H1 (cell line): Measurements from ENCODE around the gene TRPV6. TPM values are rescaled to one million over a fixed set of nuclear protein-coding genes. Genes with fewer than 3 reads are reported as not detected.
A peak's percentile ranks its signal among the peaks of the same experiment; 100 is the strongest.

Source experiments
- CEBPB ChIP-seq: IDR thresholded peaks from 2 replicates; pipeline ENCODE4 v1.6.1; 2012; ENCODE audit warnings: low read depth, low read length
- HDAC6 ChIP-seq: IDR thresholded peaks from one replicate; pipeline ENCODE4 v1.7.1; 2012; ENCODE audit warnings: low read depth, mild to moderate bottlenecking, inconsistent platforms, low read length, moderate library complexity
- POLR2AphosphoS5 ChIP-seq: IDR thresholded peaks from 2 replicates; pipeline ENCODE4 v1.6.1; 2011; ENCODE audit warnings: low read depth, low read length
- SIX5 ChIP-seq: IDR thresholded peaks from 2 replicates; pipeline ENCODE4 v1.6.1; 2011; ENCODE audit warnings: mild to moderate bottlenecking, low read depth, low read length
- polyA plus RNA-seq, 7 experiments: library from polyadenylated mRNA; depleted of rRNA in 3 of 7; stranded (reverse) in 5 of 7; unstranded in 2 of 7; fragments of >200 nt in 5 of 7; fragments of 200-250 nt in 2 of 7; gene quantifications; 1 replicate in 5 of 7; 2 replicates in 1 of 7; 4 replicates in 1 of 7; pipeline versions ENCODE4 v1.2.1 to v1.2.3, GENCODE V29; 2011 to 2013; ENCODE audit warnings: missing spikeins in 2 of 7, mixed read lengths in 2 of 7
- total RNA-seq: library from RNA; stranded (reverse); fragmentation: NEBNext Ultra II Directional; extraction: Animal tissue kit (Norgen Biotek cat#: 25700); gene quantifications from 2 replicates; pipeline ENCODE4 v1.2.1, GENCODE V29; 2021
- TF ChIP-seq, protein P1 (sequence below): fragments of 300-600 bp; sonication (generic); IDR thresholded peaks from 2 replicates; pipeline ENCODE4 v1.7.1; 2012; ENCODE audit warnings: low read length, moderate library complexity, mild to moderate bottlenecking, inconsistent platforms; ENCODE audit not compliant: insufficient replicate concordance
- TF ChIP-seq, protein P2 (sequence below): IDR thresholded peaks from 2 replicates; pipeline ENCODE4 v1.6.1; 2011; ENCODE audit warnings: low read depth, mild to moderate bottlenecking, low read length; ENCODE audit not compliant: insufficient read depth
- TF ChIP-seq, protein P3 (sequence below), 3 experiments: IDR thresholded peaks; 1 replicate in 2 of 3; 2 replicates in 1 of 3; pipeline versions ENCODE4 v1.5.1 to v1.6.1; 2011; ENCODE audit warnings: low read length in 3 of 3, mild to moderate bottlenecking in 3 of 3, inconsistent platforms in 2 of 3, low read depth in 1 of 3, moderate library complexity in 1 of 3; ENCODE audit not compliant: insufficient read depth in 1 of 3; ENCODE audit errors: control extremely low read depth in 1 of 3

TRPV6 gene
- total and polyA plus RNA-seq, 2 of the 8 experiments (the other 6 are each of a cell fraction or from before 2014, with no cell fraction given): 0.52 to 1.1 TPM

DNA sequence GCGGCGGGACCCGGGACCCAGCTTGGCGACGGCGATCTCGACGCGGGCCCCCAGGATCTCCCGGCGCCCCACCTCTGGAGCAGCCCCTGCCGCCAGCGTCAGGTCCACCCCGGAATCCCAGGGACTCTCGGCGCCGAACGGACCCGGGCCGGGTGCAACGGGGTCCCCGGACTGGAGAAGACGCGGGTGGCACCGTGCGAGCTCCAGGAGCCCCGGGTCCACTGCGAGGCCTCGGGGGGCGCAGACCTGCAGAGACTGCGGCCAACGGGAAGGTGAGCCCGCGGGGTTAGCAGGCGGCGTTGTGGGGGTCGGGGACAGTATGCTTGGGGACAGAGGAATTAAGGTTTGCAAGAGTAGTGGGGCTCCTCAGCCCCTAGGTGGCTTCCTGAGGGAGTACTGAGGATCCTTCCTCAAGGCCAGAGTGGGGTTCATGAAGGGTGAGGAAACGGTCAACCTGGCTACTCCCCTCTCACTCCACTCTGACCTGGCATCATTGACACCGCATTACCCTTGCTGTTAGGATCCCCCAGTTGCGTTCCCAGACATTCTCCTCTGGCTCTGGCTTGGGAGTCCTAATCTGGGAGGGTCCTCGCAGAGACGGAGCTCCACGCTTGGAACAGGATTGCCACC is 30.3 kb downstream of the TRPV6 start (continued):
- TF ChIP-seq, protein P1, sequence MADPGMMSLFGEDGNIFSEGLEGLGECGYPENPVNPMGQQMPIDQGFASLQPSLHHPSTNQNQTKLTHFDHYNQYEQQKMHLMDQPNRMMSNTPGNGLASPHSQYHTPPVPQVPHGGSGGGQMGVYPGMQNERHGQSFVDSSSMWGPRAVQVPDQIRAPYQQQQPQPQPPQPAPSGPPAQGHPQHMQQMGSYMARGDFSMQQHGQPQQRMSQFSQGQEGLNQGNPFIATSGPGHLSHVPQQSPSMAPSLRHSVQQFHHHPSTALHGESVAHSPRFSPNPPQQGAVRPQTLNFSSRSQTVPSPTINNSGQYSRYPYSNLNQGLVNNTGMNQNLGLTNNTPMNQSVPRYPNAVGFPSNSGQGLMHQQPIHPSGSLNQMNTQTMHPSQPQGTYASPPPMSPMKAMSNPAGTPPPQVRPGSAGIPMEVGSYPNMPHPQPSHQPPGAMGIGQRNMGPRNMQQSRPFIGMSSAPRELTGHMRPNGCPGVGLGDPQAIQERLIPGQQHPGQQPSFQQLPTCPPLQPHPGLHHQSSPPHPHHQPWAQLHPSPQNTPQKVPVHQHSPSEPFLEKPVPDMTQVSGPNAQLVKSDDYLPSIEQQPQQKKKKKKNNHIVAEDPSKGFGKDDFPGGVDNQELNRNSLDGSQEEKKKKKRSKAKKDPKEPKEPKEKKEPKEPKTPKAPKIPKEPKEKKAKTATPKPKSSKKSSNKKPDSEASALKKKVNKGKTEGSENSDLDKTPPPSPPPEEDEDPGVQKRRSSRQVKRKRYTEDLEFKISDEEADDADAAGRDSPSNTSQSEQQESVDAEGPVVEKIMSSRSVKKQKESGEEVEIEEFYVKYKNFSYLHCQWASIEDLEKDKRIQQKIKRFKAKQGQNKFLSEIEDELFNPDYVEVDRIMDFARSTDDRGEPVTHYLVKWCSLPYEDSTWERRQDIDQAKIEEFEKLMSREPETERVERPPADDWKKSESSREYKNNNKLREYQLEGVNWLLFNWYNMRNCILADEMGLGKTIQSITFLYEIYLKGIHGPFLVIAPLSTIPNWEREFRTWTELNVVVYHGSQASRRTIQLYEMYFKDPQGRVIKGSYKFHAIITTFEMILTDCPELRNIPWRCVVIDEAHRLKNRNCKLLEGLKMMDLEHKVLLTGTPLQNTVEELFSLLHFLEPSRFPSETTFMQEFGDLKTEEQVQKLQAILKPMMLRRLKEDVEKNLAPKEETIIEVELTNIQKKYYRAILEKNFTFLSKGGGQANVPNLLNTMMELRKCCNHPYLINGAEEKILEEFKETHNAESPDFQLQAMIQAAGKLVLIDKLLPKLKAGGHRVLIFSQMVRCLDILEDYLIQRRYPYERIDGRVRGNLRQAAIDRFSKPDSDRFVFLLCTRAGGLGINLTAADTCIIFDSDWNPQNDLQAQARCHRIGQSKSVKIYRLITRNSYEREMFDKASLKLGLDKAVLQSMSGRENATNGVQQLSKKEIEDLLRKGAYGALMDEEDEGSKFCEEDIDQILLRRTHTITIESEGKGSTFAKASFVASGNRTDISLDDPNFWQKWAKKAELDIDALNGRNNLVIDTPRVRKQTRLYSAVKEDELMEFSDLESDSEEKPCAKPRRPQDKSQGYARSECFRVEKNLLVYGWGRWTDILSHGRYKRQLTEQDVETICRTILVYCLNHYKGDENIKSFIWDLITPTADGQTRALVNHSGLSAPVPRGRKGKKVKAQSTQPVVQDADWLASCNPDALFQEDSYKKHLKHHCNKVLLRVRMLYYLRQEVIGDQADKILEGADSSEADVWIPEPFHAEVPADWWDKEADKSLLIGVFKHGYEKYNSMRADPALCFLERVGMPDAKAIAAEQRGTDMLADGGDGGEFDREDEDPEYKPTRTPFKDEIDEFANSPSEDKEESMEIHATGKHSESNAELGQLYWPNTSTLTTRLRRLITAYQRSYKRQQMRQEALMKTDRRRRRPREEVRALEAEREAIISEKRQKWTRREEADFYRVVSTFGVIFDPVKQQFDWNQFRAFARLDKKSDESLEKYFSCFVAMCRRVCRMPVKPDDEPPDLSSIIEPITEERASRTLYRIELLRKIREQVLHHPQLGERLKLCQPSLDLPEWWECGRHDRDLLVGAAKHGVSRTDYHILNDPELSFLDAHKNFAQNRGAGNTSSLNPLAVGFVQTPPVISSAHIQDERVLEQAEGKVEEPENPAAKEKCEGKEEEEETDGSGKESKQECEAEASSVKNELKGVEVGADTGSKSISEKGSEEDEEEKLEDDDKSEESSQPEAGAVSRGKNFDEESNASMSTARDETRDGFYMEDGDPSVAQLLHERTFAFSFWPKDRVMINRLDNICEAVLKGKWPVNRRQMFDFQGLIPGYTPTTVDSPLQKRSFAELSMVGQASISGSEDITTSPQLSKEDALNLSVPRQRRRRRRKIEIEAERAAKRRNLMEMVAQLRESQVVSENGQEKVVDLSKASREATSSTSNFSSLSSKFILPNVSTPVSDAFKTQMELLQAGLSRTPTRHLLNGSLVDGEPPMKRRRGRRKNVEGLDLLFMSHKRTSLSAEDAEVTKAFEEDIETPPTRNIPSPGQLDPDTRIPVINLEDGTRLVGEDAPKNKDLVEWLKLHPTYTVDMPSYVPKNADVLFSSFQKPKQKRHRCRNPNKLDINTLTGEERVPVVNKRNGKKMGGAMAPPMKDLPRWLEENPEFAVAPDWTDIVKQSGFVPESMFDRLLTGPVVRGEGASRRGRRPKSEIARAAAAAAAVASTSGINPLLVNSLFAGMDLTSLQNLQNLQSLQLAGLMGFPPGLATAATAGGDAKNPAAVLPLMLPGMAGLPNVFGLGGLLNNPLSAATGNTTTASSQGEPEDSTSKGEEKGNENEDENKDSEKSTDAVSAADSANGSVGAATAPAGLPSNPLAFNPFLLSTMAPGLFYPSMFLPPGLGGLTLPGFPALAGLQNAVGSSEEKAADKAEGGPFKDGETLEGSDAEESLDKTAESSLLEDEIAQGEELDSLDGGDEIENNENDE: no peak
- TF ChIP-seq HDAC6: no peak
- no peak for TF ChIP-seq POLR2AphosphoS5
- no peak for TF ChIP-seq SIX5
- TF ChIP-seq, protein P2, sequence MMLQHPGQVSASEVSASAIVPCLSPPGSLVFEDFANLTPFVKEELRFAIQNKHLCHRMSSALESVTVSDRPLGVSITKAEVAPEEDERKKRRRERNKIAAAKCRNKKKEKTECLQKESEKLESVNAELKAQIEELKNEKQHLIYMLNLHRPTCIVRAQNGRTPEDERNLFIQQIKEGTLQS: no peak
- TF ChIP-seq, protein P3, sequence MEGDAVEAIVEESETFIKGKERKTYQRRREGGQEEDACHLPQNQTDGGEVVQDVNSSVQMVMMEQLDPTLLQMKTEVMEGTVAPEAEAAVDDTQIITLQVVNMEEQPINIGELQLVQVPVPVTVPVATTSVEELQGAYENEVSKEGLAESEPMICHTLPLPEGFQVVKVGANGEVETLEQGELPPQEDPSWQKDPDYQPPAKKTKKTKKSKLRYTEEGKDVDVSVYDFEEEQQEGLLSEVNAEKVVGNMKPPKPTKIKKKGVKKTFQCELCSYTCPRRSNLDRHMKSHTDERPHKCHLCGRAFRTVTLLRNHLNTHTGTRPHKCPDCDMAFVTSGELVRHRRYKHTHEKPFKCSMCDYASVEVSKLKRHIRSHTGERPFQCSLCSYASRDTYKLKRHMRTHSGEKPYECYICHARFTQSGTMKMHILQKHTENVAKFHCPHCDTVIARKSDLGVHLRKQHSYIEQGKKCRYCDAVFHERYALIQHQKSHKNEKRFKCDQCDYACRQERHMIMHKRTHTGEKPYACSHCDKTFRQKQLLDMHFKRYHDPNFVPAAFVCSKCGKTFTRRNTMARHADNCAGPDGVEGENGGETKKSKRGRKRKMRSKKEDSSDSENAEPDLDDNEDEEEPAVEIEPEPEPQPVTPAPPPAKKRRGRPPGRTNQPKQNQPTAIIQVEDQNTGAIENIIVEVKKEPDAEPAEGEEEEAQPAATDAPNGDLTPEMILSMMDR (IDR thresholded peaks at IDR 0.05; ENCODE audit: control extremely low read depth in 1 of 3, insufficient read depth in 1 of 3, low read depth in 1 of 3, low read length in 3 of 3): peak in 1 of 3 experiments; percentile 34; a peak in 2 of 4 replicates
- TF ChIP-seq CEBPB: no peak
